GM12875 (cell line): Measurements from ENCODE around the gene BOC.

Experiments used
- H3K4me3 ChIP-seq: one replicate; pipeline ENCODE4 v1.5.1; 2011; ENCODE audit warnings: low read depth, low read length, control low read depth
- TF ChIP-seq, protein P1 (sequence below): IDR thresholded peaks from 2 replicates; pipeline ENCODE4 v1.5.1; 2011; ENCODE audit warnings: low read depth, mild to moderate bottlenecking, control low read depth, inconsistent platforms, low read length, moderate library complexity, borderline replicate concordance; ENCODE audit not compliant: insufficient read depth

The BOC gene

DNA sequence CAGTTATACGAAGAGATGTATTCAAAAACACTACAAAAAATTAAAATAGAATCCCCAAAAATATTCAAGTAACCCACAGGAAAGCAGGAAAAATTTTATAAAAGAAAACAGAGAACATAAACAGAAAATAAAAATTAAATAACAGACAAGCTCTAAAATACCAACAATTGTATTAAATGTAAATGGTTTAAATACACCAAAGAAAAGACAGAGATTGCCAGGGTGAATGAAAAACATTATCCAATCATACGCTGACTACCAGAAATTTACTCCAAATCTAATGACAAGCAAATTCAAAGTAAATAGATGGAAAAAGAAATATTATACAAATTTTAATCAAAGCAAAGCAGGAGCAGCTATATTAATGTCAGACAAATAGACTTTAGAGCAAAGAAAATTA, 103.6 kb downstream of the BOC start:
- no peak overlapping the region for H3K4me3 ChIP-seq
- TF ChIP-seq, protein P1, sequence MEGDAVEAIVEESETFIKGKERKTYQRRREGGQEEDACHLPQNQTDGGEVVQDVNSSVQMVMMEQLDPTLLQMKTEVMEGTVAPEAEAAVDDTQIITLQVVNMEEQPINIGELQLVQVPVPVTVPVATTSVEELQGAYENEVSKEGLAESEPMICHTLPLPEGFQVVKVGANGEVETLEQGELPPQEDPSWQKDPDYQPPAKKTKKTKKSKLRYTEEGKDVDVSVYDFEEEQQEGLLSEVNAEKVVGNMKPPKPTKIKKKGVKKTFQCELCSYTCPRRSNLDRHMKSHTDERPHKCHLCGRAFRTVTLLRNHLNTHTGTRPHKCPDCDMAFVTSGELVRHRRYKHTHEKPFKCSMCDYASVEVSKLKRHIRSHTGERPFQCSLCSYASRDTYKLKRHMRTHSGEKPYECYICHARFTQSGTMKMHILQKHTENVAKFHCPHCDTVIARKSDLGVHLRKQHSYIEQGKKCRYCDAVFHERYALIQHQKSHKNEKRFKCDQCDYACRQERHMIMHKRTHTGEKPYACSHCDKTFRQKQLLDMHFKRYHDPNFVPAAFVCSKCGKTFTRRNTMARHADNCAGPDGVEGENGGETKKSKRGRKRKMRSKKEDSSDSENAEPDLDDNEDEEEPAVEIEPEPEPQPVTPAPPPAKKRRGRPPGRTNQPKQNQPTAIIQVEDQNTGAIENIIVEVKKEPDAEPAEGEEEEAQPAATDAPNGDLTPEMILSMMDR, result no peak

DNA sequence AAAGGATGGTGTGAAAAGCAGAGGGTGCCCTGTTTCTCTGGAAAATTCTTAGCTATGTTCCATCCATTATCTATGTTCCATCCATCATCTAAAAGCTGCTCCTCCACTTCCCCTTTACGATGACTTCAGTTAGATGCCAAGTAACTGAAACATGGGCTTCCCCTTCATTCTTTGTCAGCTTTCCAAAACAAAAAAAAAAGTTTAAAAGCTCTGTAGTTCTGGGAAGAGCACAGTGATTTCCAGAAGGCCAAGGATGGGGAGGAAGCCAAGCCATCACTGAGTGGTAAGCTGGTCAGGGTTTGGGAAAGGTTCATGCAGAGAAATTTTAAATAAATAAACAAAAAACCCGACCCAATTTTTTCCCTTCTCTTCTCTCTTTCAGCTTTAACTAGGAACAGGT, 118.4 kb downstream of the BOC start:
- no peak overlapping the region for H3K4me3 ChIP-seq
- TF ChIP-seq, protein P1, result no peak

DNA sequence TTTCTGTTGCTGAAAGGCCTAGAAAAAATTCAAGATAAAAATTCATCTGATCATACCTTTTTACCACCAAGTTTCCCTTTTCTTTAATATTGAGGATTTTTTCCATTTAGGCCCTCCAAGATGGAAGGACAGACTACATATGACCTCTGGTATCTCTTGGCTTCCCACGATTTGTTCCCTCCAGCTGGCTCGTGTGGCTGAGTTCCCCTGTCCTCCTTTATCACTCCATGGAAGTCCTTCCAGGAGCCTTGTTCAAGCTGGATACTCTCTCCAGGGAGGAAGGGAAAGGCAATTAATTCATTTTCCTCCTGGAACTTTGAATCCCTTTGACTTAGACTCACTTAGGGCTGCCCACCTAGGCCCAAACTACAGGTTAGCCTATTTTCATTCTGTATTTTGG, 119.4 kb downstream of the BOC start:
- H3K4me3 ChIP-seq, result no peak overlapping the region
- TF ChIP-seq, protein P1, result no peak

DNA sequence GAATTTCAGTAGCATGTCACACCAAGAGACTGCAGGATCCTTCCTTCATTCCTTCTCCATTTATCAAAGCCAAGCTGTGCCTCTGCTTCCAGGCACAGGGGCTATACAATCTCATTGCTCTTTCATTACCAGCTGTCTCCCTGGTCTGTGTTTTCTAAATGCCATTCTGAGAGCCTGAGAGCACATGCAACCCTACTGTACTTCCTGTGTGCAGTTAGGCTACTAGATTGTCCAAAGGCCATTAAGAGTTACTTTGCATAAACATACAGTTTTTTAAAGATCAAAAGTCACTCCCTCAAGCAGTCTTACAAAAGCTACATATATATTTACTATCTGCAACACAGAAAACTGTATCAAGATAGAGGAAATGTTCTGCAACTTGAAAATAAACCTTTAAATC, 119.8 kb downstream of the BOC start:
- no peak overlapping the region for H3K4me3 ChIP-seq
- TF ChIP-seq, protein P1, result no peak
